ENCODE measurements around the gene SPIRE1. TPM values are rescaled to one million over a fixed set of nuclear protein-coding genes. Genes with fewer than 3 reads are reported as not detected.

SPIRE1 gene
- total RNA-seq, 1 donor from 2014 or later: 34.9 TPM

DNA sequence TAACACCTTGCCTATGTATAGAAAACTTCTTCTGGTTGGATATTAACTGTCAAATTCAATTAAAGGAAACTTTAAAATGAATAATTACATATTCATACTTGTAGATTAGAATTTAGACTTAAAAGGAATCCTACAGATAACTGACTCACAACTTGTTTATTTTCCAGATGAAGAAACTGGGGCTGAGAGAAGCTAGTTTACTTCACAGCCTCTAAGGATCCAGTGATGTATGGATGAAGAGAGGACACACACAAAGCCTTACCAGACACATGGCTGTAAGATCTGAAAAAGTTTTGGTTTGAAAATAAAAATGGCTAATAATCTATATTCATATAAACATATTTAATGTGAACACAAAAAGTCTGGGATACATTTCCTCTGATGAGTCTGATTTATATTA, 177.9 kb downstream of the SPIRE1 start:
- DNase-seq (ENCODE audit: low read depth, low spot score): no peak
- TF ChIP-seq, protein P1, sequence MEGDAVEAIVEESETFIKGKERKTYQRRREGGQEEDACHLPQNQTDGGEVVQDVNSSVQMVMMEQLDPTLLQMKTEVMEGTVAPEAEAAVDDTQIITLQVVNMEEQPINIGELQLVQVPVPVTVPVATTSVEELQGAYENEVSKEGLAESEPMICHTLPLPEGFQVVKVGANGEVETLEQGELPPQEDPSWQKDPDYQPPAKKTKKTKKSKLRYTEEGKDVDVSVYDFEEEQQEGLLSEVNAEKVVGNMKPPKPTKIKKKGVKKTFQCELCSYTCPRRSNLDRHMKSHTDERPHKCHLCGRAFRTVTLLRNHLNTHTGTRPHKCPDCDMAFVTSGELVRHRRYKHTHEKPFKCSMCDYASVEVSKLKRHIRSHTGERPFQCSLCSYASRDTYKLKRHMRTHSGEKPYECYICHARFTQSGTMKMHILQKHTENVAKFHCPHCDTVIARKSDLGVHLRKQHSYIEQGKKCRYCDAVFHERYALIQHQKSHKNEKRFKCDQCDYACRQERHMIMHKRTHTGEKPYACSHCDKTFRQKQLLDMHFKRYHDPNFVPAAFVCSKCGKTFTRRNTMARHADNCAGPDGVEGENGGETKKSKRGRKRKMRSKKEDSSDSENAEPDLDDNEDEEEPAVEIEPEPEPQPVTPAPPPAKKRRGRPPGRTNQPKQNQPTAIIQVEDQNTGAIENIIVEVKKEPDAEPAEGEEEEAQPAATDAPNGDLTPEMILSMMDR (conservative IDR thresholded peaks at IDR 0.05): no peak
- Mint-ChIP-seq H3K27ac (ENCODE audit: unreplicated experiment) (no peak overlapping the region), H3K36me3 (ENCODE audit: low read depth) (peaks cover 14% of the 10 kb centered on the region), H3K4me3 (no peak overlapping the region), H3K4me1 (peaks cover 5% of the 10 kb centered on the region), H3K9me3 (no peaks in the 10 kb centered on the region), H3K27me3 (ENCODE audit: low read depth) (no peaks in the 10 kb centered on the region)

DNA sequence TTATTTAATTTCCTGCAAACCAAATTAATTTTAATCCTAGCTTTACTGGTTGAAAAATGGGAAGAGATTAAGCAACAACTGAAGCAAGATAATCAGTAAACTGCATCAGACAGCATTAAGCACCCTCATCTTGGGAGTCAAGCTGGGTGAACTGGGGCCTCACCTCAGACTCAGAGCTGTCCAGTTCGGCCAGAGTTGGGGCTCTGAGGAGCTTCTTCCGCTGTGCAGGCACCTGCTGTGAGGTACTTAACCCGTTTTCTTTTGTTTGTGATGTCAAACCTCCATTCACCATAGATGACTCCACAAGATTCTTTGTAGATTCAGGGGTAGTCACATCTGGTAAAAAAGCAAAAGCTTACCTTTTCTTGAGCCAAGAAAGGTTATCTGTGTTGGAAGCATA, 178.4 kb downstream of the SPIRE1 start:
- Mint-ChIP-seq H3K4me3 (no peak overlapping the region), H3K27ac (ENCODE audit: unreplicated experiment) (no peak overlapping the region), H3K9me3 (no peaks in the 10 kb centered on the region), H3K4me1 (peaks cover 5% of the 10 kb centered on the region), H3K36me3 (ENCODE audit: low read depth) (peaks cover 14% of the 10 kb centered on the region), H3K27me3 (ENCODE audit: low read depth) (no peaks in the 10 kb centered on the region)
- DNase-seq (ENCODE audit: low read depth, low spot score): no peak
- TF ChIP-seq, protein P1 (conservative IDR thresholded peaks at IDR 0.05): no peak

DNA sequence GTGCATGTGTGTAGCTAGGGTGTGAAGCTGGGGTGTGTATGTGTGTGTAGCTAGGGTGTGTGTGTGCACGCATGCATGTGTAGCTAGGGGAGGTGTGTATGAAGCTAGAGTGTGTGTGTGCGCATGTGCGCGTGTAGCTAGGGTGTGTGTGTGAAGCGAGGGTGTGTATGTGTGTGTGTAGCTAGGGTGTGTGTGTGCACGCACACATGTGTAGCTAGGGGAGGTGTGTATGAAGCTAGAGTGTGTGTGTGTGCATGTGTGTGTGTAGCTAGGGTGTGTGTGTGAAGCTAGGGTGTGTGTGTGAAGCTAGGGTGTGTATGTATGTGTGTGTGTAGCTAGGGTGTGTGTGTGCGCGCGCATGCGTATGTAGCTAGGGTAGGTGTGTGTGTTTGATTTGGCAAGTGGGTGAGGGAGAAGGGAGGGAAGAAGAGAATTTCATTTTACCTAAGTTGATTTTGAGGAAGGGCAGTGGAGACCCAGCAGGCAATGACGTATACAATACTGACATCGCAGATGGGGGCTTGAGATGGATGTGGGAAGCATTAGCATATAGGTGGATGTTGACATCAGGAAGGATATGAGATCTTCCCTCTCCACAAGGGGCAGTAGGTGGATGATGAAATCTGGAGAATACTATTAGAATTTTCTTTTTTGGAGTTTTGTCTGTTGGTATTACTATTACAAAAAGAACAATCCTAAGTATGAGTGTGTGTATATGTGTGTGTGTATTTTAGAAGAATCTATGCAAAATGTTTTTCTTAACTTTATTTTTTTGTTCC, 179.4 kb downstream of the SPIRE1 start:
- Mint-ChIP-seq H3K36me3 (ENCODE audit: low read depth) (peaks cover 14% of the 10 kb centered on the region), H3K27ac (ENCODE audit: unreplicated experiment) (peak overlapping the region; percentile 1), H3K9me3 (no peaks in the 10 kb centered on the region), H3K27me3 (ENCODE audit: low read depth) (no peaks in the 10 kb centered on the region), H3K4me3 (no peak overlapping the region), H3K4me1 (peaks cover 5% of the 10 kb centered on the region)
- TF ChIP-seq, protein P1 (conservative IDR thresholded peaks at IDR 0.05): no peak
- DNase-seq (ENCODE audit: low read depth, low spot score): no peak

DNA sequence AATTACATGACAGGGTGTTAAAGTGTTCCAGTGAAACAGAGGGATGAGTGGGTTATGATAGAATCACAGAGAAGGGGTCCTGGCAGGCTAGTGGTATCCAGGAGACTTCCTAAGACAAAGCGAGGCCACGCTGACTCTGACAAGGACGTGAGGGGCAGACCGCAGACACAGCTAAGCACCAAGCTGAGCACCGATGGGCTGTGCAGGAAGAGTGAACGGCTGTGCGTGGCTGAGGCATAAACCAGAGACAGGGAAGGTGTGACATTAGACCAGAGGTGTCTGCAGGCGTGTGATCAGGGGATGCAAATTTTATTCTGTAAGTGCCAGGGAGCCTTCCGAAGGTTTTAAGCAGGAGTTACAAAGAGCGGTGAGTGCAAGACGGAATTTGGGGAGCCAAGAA, 180.3 kb downstream of the SPIRE1 start:
- DNase-seq (ENCODE audit: low read depth, low spot score): no peak
- Mint-ChIP-seq H3K27ac (ENCODE audit: unreplicated experiment) (no peak overlapping the region), H3K4me1 (peaks cover 5% of the 10 kb centered on the region), H3K9me3 (no peaks in the 10 kb centered on the region), H3K4me3 (no peak overlapping the region), H3K27me3 (ENCODE audit: low read depth) (no peaks in the 10 kb centered on the region), H3K36me3 (ENCODE audit: low read depth) (peaks cover 14% of the 10 kb centered on the region)
- TF ChIP-seq, protein P1 (conservative IDR thresholded peaks at IDR 0.05): no peak

DNA sequence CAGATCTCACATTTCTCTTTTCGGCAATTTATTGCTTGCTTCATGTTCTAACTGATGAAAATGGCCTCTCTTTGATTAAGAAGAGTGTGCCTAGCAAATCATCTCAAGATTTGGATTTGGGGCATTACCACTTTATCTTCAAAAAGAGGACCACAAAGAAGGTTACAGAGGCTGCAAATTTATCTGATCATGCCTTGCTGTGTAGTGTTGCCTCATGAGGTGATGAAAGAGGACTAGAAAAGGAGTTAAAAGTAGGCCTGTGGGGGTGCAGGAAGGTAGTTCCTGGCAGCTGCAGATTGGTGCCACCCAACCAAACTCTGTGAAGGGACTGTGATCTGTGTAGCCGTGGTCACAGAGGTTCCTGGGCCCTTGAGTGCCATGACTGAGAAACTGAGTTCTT, 181.0 kb downstream of the SPIRE1 start:
- Mint-ChIP-seq H3K9me3 (no peaks in the 10 kb centered on the region), H3K4me3 (no peak overlapping the region), H3K27ac (ENCODE audit: unreplicated experiment) (no peak overlapping the region), H3K4me1 (peaks cover 5% of the 10 kb centered on the region), H3K36me3 (ENCODE audit: low read depth) (peaks cover 14% of the 10 kb centered on the region), H3K27me3 (ENCODE audit: low read depth) (no peaks in the 10 kb centered on the region)
- TF ChIP-seq, protein P1 (conservative IDR thresholded peaks at IDR 0.05): no peak
- DNase-seq (ENCODE audit: low read depth, low spot score): no peak
